ACC112 (cell line): ENCODE data around the gene MADCAM1.
A peak's percentile ranks its signal among the peaks of the same experiment; 100 is the strongest.

Experiments used
- H2AFZ ChIP-seq: fragments of 200-600 bp; sonication (generic); one replicate; pipeline ENCODE4 v1.6.0; 2017; ENCODE audit warnings: antibody characterized with exemption, low read length; ENCODE audit not compliant: unreplicated experiment
- H3K27ac ChIP-seq: fragments of 200-600 bp; sonication (generic); 2 replicates; pipeline ENCODE4 v1.5.1; 2014; ENCODE audit warnings: low read depth, mild to moderate bottlenecking, antibody characterized with exemption, low read length, moderate library complexity
- H3K27me3 ChIP-seq: fragments of 200-600 bp; sonication (generic); 2 replicates; pipeline ENCODE4 v1.6.1; 2014; ENCODE audit warnings: mild to moderate bottlenecking, antibody characterized with exemption, low read length, moderate library complexity, mixed read lengths; ENCODE audit not compliant: insufficient read depth
- H3K36me3 ChIP-seq: fragments of 200-600 bp; sonication (generic); 2 replicates; pipeline ENCODE4 v1.6.1; 2016; ENCODE audit warnings: mild to moderate bottlenecking, antibody characterized with exemption, low read length, moderate library complexity, mixed read lengths; ENCODE audit not compliant: insufficient read depth
- H3K4me1 ChIP-seq: fragments of 200-600 bp; sonication (generic); one replicate; pipeline ENCODE4 v1.6.1; 2016; ENCODE audit warnings: low read length, mixed read lengths; ENCODE audit not compliant: insufficient read depth, unreplicated experiment, control insufficient read depth
- H3K4me3 ChIP-seq: fragments of 200-600 bp; sonication (generic); 2 replicates; pipeline ENCODE4 v1.5.1; 2014; ENCODE audit warnings: mild to moderate bottlenecking, low read depth, low read length
- H3K79me2 ChIP-seq: fragments of 200-600 bp; sonication (generic); one replicate; pipeline ENCODE4 v1.6.0; 2016; ENCODE audit warnings: low read length; ENCODE audit not compliant: control insufficient read depth, unreplicated experiment, insufficient read depth

MADCAM1 gene

GRCh38 chr19:457636-458035, 38.6 kb upstream of the MADCAM1 start:
- no peaks in the 10 kb centered on the region for H3K4me1 ChIP-seq
- H3K4me3 ChIP-seq = no peak overlapping the region
- no peaks in the 10 kb centered on the region for H3K36me3 ChIP-seq
- peaks cover 23% of the 10 kb centered on the region for H3K27me3 ChIP-seq
- H3K27ac ChIP-seq = no peak overlapping the region
- H3K79me2 ChIP-seq = no peaks in the 10 kb centered on the region
- H2AFZ ChIP-seq = no peak overlapping the region

GRCh38 chr19:458091-459042, 37.9 kb upstream of the MADCAM1 start:
- H2AFZ ChIP-seq = no peak overlapping the region
- no peaks in the 10 kb centered on the region for H3K36me3 ChIP-seq
- peaks cover 24% of the 10 kb centered on the region for H3K27me3 ChIP-seq
- H3K4me3 ChIP-seq = no peak overlapping the region
- H3K4me1 ChIP-seq = no peaks in the 10 kb centered on the region
- H3K79me2 ChIP-seq = no peaks in the 10 kb centered on the region
- no peak overlapping the region for H3K27ac ChIP-seq

- no peaks in the 10 kb centered on the region for H3K36me3 ChIP-seq
- no peaks in the 10 kb centered on the region for H3K79me2 ChIP-seq
- peaks cover 24% of the 10 kb centered on the region for H3K27me3 ChIP-seq
- no peaks in the 10 kb centered on the region for H3K4me1 ChIP-seq
- peak overlapping the region; percentile 14 for H2AFZ ChIP-seq
- H3K27ac ChIP-seq = no peak overlapping the region
- H3K4me3 ChIP-seq = peak overlapping the region; percentile 63
Observed at GRCh38 chr19:459724-460511, 36.4 kb upstream of the MADCAM1 start.

GRCh38 chr19:460877-461720, 35.2 kb upstream of the MADCAM1 start, which contains the start of gene SHC2:
Gene SHC2, minus strand, starts transcription at chr19:461033. Its CDS starts 37 bp downstream, at chr19:460996.
- Histone ChIP-seq H3K36me3 (no peaks in the 10 kb centered on the region), H3K27me3 (peaks cover 24% of the 10 kb centered on the region), H3K4me3 (peak within 1 kb of the TSS; percentile 63), H2AFZ (peak within 1 kb of the TSS; percentile 14), H3K4me1 (no peaks in the 10 kb centered on the region), H3K79me2 (no peaks in the 10 kb centered on the region), H3K27ac (no peak within 1 kb of the TSS)

GRCh38 chr19:461721-462551, 34.4 kb upstream of the MADCAM1 start:
- no peak overlapping the region for H2AFZ ChIP-seq

GRCh38 chr19:463483-464207, 32.6 kb upstream of the MADCAM1 start:
- Histone ChIP-seq H3K4me3 (no peak overlapping the region), H3K36me3 (no peaks in the 10 kb centered on the region), H2AFZ (no peak overlapping the region), H3K79me2 (no peaks in the 10 kb centered on the region), H3K4me1 (no peaks in the 10 kb centered on the region), H3K27ac (no peak overlapping the region), H3K27me3 (peaks cover 24% of the 10 kb centered on the region)

More at GRCh38 chr19:461721-462551, 34.4 kb upstream of the MADCAM1 start:
- Histone ChIP-seq H3K27me3 (peaks cover 24% of the 10 kb centered on the region), H3K79me2 (no peaks in the 10 kb centered on the region), H3K4me1 (no peaks in the 10 kb centered on the region), H3K36me3 (no peaks in the 10 kb centered on the region), H3K27ac (no peak overlapping the region), H3K4me3 (no peak overlapping the region)

GRCh38 chr19:464208-464545, 32.1 kb upstream of the MADCAM1 start:
- H3K79me2 ChIP-seq = no peaks in the 10 kb centered on the region
- H3K27ac ChIP-seq = no peak overlapping the region
- no peaks in the 10 kb centered on the region for H3K36me3 ChIP-seq
- H2AFZ ChIP-seq = no peak overlapping the region
- peaks cover 24% of the 10 kb centered on the region for H3K27me3 ChIP-seq
- H3K4me3 ChIP-seq = no peak overlapping the region
- no peaks in the 10 kb centered on the region for H3K4me1 ChIP-seq

GRCh38 chr19:465056-465816, 31.1 kb upstream of the MADCAM1 start:
- Histone ChIP-seq H2AFZ (no peak overlapping the region), H3K36me3 (no peaks in the 10 kb centered on the region), H3K4me3 (no peak overlapping the region), H3K4me1 (no peaks in the 10 kb centered on the region), H3K79me2 (no peaks in the 10 kb centered on the region), H3K27ac (no peak overlapping the region), H3K27me3 (peaks cover 16% of the 10 kb centered on the region)

GRCh38 chr19:467554-467953, 28.7 kb upstream of the MADCAM1 start:
- no peak overlapping the region for H3K27ac ChIP-seq
- H3K4me3 ChIP-seq = no peak overlapping the region
- H3K79me2 ChIP-seq = no peaks in the 10 kb centered on the region
- no peak overlapping the region for H2AFZ ChIP-seq
- H3K36me3 ChIP-seq = no peaks in the 10 kb centered on the region
- H3K4me1 ChIP-seq = peaks cover 5% of the 10 kb centered on the region
- peaks cover 2% of the 10 kb centered on the region; the same call in 1 of the 2 replicates for H3K27me3 ChIP-seq
